ENCODE data around the gene SCLT1.

GRCh38 chr4:129111919-129112318 lies 18.6 kb upstream of the SCLT1 start:
- no peak for TF ChIP-seq CTCF (IDR thresholded peaks at IDR 0.05)
- TF ChIP-seq POLR2A (IDR thresholded peaks at IDR 0.05), result no peak
